HG03469 (cell line): ENCODE measurements around the gene VAPA.

Experiments used
- ATAC-seq: cut with Tn5 transposase; IDR thresholded peaks from one replicate; pipeline ENCODE4 v1.9.1; 2021; ENCODE audit warnings: mild to moderate bottlenecking, moderate library complexity, moderate number of reproducible peaks; ENCODE audit not compliant: unreplicated experiment

Gene VAPA

DNA sequence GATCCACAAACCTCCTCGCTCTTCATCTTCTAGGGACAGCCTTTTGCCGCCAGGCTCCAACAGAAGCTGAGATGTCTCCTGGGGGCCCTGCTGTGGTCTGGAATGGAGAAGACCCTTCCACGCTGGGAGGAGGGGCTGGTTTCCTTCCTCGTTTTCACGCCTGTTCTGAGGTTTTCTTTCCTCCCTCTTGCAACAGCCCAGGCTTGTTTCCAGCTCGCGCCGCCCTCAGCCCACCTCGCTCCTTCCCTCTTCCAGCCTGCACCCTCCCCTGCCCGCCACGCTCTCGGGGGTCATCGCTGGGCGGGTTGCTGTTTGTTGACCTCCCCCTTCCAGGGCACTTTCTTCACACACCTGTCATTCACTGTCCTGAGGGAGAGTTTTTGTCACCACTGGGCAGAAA is 55.4 kb downstream of the VAPA start:
- no peak for ATAC-seq

DNA sequence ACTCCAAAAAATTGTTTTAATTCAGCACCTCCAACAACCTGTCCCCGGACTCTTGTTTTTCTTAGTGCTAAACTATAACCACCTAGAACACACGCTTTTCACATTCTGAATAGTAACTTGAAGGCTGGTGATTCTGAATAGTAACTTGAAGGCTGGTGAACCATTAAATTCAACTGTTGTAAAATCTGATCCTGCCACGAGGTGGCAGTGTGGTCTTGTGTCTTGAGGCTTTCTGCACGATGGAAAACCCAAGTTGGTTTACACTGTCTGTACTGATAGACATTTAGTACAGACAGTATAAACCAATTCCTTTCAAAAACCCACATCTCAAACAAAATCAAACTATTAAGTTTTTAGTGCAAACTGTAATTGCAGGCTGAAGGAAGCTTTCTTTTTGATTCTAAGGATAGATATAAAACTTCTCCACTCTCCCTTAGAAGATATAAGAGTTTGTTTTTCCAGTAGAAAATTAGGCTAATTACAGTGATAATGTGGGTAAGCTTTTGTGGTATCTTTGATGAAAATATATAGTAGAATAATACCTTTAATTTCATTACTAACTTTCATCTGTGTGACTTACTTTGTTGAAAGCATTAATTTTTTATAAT is 57.6 kb downstream of the VAPA start:
- ATAC-seq, result no peak

DNA sequence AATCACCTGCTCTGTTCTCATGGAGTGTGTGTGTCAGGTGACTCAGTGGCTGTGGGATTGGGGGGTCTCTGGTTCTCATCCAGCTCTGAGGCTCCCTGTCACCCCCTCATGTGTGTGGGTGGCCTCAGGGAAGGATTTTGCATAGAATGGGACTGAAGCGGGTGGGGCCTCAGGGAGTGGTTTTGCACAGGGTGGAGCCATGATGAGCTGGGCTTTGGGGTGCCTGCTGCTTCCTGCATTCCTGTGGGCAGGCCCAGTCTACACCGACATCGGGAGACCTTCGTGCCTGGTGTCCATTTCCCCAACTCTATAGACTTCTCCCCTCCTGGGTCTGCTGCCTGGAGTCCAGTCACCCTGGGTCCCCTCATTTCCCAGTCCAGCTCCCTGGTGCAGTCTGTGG is 59.7 kb downstream of the VAPA start:
- ATAC-seq, result no peak

DNA sequence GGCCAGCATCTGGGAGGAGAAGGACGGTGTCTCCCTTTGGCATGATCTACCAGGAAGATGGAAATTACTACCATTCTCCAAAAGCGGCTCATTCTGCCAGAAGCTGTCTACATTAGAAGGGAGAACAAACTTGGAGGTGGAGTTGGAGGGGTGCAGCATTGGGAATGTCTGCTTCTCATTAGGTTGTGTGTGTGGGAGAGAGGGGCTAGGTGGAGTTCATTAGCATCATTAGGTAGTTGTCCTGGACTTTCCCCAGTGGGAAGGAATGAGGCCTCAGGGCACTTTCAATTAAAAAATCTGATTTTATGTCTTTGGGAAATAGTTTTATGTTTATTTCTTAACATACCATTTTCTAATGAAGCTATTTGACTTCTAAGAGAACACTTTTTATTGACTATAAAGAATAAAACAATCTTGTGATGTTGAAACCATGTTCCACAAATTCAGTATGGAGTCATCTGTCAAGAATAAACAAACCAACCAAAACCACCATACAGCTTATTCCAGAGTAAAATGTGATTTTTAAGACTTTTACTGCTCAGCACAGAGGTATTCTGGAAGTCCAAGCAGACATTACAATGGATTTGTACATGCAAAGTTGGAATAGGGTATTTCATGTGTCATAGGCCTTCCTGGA is 60.6 kb downstream of the VAPA start:
- ATAC-seq, result no peak

DNA sequence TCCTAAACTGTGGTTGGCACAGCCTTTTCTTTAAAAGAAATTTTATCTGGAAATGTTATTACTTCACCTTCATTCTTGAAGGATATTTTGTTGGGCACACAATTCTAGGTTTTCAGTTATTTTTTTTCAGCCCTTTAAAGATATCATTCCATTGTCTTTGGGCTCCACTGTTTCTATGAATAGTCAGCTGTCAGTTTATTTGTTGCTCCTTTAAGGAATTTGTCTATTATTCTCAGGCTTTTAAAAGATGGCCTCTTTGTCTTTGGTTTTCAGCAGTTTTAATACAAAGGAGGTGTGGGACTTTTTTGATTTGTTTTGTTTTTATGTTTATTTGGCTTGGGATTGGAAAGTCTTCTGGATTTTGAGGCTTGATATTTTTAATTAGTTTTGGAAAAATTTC is 61.8 kb downstream of the VAPA start:
- ATAC-seq, result no peak

DNA sequence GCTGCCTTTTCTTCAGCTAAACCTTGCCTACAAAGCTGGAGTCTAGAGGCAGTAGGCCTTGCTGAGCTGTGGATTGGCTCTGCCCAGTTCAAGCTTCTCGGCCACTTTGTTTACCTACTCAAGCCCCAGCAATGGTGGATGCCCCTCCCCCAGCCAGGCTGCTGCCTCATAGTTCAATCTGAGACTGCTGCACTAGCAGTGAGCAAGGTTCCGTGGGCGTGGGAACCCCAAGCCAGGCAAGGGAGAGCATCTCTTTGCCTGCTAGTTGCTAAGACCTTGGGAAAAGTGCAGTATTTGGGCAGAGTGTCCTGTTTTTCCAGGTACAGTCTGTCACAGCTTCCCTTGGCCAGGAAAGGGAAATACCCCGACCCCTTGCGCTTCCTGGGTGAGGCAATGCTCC is 68.9 kb downstream of the VAPA start:
- no peak for ATAC-seq

DNA sequence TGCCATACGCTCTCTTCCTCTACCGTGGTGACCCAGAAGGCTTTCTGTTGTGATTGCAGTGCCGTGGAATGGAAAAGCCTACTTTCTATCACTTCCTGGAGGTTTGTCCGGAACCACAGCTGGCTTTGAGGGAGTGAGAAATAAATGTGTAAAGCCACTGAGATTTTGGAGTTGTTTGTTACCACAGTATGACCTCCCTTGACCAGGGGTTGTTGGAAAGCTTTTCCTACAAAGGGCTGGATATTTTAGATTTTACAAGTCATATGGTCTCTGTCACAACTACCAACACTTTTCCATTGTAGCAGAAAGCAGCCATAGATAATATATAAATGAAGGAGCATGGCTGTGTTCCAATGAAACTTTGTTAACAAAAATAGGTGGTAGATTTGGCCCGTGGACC is 70.3 kb downstream of the VAPA start:
- no peak for ATAC-seq

DNA sequence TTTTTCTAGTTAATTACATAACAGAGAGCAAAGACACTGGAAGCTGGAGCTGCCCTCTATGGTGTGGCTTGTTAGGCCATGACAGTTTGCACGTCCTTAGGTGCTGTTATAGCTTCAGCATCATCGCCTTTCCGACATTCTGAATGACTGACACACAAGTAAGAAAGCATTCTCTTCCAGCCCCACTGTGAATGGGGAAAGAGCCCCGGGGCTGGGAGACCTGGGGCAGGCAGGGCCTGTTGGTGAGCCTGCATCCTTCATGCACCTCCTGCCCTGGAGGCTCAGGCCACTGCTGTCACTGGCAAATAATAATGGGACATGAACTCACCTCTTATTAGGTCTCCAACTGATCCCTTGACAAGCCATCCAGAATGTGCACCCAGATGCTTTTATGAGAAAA is 71.8 kb downstream of the VAPA start:
- ATAC-seq, result no peak

DNA sequence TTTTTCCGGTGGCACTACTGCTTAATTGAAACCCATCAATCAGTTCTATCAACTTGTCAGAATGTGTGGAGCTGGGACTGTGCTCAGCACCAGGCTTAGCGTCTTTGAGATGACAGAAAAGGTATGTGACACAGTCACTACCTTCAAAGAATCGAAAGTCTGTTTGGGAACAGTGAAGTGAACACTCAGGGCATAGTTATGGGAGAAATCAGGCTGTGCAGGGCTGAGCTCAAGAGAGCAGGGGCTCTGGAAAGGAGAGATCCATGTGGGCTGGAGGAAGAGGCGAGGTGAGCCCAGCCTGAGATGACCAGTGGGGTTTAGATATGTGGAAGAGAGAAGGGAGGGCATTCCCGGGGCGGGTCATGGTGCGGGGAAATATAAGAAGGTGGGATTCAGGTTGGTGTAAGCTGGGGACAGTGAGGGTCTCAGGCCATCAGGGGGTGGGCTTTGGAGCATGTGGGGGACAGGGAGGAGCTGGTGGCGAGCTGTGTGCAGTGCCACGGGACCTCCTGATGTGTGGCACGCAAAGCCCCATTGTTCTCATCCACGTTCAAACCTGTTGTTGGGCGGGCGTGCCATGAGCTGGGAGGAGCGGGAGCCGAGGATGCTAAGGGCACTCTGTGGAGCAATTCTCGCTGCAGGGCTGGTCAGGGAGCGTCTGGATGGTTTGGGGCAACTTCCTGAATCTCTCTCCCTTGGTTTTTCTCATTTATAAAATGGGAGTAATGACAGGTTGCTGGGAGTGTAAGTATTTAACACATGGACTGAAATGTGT is 72.5 kb downstream of the VAPA start:
- ATAC-seq, result no peak

DNA sequence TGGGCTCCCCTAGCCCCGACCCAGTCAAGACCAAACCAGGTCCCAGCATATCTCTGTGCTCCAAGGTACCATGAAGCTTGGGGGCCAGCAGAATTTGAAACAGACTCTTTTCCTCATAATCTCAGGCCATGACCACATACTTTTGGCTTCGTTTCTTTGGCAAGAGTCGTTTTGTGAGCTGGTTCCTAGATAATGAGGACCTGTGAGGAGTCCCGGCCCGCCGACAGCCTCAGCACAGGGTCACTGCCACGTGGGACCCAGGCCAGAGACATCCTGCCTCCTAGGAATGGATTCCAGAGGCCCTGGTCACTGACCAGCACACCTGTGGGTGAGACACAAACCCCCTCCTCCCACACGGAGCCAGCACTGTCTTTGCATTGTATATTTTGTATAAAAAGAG is 73.5 kb downstream of the VAPA start:
- ATAC-seq, result no peak

DNA sequence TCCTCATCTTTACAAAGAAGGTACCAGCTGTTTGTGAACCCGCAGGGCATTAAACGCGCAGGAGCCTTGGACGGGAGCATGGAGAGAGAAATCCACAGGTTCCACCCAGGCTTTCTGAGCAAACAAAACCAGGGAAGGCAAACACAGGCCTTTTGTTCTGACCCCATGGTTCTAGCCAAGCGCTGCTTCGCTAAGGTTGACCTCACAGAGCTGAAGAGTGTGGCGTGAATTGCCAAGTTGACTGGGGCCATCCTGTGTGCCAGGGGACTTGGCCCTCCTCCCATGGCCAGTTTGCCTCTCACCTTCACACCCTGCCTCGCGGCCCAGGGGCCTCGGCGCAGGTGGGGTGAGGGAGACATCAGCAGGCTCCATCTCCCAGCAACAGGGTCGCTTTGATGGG is 74.1 kb downstream of the VAPA start:
- ATAC-seq, result no peak

DNA sequence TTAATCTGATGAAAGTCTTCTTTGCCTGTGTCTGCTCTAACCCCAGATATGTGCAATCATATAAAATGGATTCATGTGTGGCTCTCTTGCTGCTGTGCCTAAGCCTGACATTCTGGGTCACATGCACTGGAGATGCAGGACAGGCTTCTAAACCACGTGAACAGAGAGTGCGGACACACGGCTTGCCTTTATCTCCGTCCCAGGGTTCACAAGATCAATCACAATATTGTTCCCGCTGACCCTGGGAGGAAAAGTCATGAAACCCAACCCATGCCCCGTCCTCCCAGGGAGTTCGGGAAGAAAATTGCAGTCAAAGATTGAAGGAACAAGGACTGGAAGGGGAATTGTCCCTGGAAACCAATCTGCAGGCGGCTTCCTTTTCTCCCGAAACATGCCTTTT is 74.8 kb downstream of the VAPA start:
- ATAC-seq, result no peak

DNA sequence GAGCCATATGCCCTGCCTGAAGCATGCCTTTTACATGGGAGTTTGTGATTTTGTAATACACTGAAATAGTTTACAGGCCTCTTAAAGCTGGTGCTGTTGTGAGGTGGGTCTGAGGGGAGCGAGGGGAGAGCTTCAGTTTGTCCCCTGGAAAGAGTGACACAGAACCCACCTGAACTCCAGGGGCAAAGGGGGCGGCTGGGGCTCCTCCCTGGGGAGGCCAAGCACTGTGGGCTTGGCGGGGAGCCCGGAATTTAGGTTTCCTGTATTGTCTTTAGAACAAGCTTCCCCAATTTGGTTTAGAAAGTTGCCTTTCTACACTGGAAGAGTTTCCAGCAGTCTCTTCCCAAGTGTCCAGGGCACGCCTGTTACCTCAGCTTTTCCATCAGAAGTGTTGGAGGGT is 75.7 kb downstream of the VAPA start:
- no peak for ATAC-seq

DNA sequence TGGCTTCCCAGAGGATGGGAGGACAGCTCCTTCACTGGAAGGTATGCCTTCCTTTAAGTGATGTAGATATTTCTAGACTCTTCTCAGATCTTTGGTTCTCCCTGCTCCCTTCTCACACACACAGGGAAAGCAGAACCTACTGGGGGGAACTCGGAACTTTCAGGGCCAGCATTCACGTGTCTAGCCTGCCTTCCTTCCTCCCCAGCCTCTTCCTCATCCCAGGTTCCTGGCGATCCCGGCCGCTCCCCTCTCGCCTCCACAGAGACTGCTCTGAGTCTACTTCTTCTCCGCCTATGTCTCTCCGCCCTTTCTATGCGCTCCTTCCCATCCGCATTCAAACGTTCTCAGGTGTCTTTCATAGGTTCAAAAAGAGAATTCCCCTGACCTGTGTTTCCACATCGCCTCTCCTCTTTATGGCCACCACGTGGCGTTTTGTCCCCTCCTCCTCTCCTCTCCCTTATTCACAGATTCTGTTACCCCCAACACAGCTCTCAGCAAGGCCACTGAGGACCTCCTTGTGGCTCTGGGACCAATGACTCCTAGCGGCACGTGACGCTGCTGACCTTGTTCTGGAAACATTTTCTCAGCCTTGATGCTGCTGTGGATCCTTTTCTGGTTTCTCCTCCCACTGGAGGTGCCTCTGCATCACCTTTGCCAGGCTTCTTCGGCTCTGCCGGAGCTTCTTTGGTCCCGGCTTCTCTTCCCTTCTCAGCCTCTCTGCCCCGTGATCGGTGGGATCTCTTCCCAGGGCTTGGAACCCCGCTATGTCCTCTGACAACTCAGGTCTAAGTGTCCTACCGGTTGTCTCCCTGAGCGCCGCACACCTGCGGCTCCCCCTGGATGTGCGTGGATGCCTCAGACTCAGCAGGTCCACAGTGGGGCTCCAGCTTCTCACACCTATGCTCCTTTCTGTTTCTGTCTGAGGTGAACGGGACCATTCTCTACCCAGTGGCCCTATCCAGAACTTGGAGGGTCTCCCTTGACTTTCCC is 77.5 kb downstream of the VAPA start:
- no peak for ATAC-seq

DNA sequence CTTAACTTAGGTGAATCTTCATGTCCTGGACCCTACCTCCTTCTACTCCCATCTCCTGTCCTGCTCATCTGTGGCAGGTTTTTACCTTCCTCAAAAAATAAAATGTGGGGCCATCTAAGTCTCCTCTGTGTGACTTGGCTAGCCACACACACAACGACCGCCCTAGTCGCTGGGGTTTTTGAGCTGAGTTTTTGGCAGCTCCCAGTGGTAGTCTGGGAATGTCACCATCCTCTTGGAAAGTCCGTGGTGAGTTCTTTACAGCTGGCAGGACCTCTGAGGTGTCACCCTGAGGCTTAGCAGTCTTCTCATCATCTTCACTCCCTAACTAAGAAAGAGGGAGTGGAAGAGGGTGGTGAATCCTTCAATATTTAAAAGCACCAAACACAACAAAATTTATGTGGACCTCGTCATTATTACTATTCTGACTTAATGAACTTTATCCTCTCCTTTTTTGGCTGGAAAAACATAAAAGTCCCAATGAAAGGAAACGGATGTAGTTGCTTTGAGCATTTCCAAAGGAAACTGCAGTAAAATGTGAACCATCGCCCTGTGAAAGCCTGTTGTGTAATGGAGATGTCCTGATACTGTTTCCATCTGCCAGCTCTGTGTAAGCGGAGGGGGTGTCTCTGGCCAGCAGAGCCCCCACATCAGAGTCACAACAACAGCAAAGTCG is 78.6 kb downstream of the VAPA start:
- ATAC-seq, result no peak

DNA sequence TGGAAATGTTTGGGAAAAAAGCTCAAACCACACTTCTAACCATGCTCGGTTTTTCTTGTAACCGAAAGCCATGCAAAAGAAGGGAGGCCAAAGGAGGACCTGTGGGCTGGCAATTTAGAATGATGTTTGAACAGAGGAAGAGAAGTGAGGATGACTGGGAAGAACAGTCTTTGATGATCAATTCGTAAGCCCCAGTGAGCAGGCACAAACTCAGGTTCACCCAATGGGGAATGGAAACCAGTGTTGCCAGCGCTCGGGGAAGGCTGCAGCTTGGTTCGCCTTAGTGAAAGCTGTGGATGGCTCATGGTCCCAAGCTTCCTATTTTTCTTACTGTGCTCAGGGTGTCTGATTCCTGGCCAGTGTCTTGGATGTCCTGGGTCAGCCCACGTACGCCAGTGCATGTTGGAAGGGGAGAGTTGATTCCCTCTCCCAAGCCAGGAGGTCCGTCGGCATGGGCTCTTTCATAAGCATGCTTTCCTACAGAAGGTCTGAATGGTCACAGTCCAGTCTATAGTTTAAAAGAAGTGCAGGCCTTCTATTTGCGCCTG is 79.2 kb downstream of the VAPA start:
- ATAC-seq, result no peak

DNA sequence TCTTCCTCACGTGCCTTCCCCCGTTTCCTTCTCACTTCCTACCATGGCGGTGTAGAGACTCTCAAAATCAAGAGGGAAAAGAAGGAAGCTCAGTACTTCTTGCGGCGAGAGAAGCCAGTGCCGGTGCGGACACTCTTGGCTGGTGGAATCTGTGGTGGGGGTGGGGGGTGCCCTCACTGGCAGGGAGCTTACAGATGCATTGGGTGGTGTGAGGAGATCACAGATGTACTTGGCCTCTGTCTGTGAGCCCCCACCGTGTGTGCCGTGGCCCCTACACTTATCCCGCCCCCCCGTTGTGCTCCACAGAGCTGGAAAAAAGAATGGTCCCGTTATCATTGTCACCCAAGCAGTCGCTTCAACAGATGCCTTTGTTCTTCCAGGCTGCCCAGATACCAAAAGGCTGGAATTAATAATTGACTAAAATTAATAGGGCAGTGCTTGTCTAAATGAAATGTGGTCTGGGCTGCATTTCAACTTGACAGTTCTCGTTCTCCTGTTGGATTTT is 79.8 kb downstream of the VAPA start:
- no peak for ATAC-seq

DNA sequence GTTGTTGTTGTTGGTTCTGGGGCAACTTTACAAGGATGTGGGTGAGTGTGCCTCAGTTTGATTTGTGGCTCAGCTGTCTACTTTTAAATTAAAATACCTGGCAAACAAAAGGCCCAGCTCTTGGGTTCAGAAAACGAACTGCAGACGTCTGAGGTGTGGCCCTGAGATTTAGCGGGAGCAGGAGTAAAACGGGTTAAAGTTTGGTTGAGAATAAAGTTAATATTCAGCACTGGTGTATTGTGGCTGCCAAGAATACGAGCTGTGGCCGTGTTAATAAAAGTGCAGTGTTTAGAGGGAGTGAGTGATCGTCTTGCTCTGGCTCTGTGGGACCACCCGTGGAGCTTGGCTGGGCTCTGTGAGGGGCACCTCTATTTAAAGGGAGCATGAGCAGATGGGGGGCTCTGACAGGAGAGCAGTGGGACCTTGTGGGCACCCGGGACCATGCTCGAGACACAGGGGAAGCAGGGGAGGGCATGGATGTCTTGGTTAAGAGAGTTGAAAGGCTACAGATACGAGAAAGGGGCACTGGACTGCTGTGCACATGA is 80.3 kb downstream of the VAPA start:
- ATAC-seq, result no peak

DNA sequence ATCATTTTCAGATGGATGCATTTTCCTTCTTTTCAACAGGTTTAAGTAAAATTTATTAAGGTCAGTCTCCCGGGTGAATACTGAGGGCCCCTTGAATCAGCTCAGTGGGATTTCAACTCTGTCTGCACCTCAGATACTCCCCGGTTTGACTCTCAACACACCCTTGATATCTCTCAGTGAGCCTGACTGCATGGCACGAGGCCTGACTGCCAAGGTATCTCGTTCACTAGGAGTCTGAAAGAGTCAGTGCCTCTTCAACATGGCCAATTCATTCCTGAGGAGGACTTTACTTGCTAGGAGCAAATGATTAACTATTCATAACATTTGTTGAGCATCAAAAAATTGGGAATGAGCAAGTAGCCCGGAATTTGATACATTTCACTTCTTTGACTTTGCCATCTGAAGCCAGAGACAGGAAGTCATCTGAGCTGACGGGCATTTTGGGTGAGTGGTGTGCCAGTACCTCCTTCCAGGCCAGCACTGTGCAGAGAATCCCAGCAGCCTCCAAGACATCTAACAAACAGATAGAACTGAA is 81.0 kb downstream of the VAPA start:
- no peak for ATAC-seq

DNA sequence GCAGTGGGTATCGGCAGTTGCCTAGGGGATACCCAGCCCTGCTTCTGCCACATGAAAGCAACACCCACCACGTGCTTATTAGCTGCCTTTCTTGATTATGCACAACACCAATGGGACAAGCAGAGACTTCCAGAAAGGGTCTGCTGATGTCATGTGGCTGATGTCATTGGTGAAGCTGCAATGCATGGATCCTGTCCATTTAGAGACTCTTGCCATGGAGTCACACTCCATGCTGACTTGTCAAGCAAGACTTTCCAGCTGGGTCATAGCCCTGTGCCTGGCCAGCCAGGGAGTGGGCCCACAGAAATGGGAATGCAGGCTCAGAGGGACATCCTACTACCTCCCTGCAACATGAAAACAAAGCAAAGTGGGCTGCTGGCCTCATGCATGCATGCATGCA is 81.8 kb downstream of the VAPA start:
- ATAC-seq, result no peak
